Ovary (tissue), 3 donors: Measurements from ENCODE around the gene MYBPC3.

Experiments
- EP300 ChIP-seq: sonication (generic); formaldehyde crosslinking; IDR thresholded peaks from one replicate; pipeline ENCODE4 v1.6.1; 2017; ENCODE audit warnings: antibody characterized with exemption
- POLR2A ChIP-seq: fragments of 450-650 bp; IDR thresholded peaks from one replicate; pipeline ENCODE4 v1.6.1; 2017; ENCODE audit warnings: antibody characterized with exemption, mild to moderate bottlenecking, moderate library complexity
- TF ChIP-seq, protein P1 (sequence below), 3 donors: fragments of 450-650 bp in 2 of 3; fragments of 200-600 bp in 1 of 3; IDR thresholded peaks; one replicate each; pipeline versions ENCODE4 v1.5.1 to v1.8.0; 2016 to 2022; ENCODE audit warnings: antibody characterized with exemption in 3 of 3, mild to moderate bottlenecking in 1 of 3
- donor health status: DM: no; HTN: no; CAD: no.

DNA sequence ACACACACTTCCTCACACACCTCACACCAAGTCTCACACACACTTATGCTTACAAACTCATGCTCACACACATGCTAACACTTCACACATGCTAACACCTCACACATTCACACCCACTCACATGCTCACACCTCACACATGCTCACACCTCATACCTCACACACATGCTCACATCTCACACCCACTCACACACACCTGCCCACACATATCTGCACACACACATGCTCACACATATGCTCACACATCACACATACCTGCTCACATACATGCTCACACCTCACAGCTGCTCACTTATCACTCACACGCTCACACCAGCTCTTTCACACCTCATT lies 4.5 kb upstream of the MYBPC3 start:
- TF ChIP-seq, protein P1, sequence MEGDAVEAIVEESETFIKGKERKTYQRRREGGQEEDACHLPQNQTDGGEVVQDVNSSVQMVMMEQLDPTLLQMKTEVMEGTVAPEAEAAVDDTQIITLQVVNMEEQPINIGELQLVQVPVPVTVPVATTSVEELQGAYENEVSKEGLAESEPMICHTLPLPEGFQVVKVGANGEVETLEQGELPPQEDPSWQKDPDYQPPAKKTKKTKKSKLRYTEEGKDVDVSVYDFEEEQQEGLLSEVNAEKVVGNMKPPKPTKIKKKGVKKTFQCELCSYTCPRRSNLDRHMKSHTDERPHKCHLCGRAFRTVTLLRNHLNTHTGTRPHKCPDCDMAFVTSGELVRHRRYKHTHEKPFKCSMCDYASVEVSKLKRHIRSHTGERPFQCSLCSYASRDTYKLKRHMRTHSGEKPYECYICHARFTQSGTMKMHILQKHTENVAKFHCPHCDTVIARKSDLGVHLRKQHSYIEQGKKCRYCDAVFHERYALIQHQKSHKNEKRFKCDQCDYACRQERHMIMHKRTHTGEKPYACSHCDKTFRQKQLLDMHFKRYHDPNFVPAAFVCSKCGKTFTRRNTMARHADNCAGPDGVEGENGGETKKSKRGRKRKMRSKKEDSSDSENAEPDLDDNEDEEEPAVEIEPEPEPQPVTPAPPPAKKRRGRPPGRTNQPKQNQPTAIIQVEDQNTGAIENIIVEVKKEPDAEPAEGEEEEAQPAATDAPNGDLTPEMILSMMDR (IDR thresholded peaks at IDR 0.05): no peak
- TF ChIP-seq EP300: no peak
- no peak for TF ChIP-seq POLR2A
